ENCODE data around the gene NOX5.

The NOX5 gene

DNA sequence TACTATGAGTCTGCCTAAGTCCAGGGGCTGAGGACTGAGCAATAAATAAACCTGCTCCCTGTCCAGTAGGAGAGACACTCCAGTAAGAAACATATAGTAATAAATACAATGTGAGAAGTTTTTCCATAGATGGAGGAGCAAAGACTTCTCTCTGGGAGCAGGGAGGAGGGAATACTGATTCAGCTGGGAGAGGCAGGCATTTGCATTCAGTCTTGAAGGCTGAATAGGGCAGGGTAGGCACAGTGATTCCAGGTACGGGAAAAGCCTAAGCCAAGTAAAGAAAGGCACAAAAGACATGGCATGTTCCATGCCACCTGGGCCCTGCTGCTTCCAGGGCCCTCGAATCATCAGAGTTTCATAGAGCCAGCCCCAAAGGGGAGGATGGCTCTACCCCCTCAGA lies 86.3 kb downstream of the NOX5 start:
- DNase-seq (ENCODE audit: low read depth in 2 of 2): no peak

DNA sequence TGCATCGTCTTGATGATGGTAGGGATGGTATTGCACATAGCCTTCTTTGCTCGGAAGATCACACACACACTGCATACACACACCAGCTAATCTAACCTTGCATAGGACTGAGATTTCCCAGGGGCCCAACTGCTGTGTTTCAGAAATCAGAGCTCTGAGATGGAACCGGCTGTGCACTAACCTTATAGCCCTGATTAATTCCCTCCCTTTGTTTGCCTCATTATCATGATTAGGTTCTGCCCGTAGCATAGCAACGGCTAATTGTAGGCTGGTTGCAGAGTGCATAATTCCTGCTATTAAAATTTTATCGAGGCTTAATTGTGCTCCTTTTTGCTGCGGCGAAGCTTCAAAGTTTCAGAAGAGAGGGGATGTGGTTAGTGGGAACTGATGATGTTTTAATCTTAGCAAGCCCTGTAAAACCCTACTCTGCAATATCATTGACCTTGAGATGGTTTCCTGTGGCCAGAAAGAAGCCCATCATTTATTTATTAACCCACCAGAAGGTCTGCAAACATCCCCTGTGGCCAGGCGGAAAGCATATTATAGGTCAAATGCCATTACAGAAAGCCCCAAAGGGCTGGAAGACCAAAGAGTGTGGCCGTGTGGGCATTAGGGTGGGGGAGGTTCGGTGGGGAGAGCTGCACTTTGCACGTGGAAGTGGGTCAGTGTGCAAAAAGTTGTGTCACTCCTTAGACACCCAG lies 89.7 kb downstream of the NOX5 start:
- no peak for DNase-seq (ENCODE audit: low read depth in 2 of 2)

DNA sequence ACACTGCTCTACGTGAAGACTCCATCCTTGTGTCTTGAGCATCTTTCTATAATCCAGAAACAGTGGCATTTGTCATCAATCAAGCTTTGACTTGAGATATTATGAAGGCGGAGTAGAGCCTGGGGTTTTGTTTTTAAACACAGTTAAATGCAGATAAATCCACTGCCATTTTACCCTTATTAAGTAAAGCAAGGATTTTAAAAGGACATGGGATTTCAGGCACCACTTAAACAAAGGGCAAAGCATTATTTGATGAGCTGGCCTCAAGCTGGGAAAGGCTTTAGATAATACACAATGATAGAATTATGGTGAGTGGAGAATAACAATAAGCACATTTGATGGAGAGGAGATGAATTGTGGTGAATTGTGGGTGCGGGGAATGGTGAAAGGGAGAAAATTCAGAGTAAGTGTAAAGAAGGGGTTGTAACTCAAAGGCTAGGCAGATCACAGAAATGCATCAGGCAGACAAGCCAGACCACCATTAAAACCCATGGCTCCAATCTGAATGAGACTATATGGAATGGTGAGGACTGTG lies 91.0 kb downstream of the NOX5 start:
- no peak for DNase-seq (ENCODE audit: low read depth in 2 of 2)

DNA sequence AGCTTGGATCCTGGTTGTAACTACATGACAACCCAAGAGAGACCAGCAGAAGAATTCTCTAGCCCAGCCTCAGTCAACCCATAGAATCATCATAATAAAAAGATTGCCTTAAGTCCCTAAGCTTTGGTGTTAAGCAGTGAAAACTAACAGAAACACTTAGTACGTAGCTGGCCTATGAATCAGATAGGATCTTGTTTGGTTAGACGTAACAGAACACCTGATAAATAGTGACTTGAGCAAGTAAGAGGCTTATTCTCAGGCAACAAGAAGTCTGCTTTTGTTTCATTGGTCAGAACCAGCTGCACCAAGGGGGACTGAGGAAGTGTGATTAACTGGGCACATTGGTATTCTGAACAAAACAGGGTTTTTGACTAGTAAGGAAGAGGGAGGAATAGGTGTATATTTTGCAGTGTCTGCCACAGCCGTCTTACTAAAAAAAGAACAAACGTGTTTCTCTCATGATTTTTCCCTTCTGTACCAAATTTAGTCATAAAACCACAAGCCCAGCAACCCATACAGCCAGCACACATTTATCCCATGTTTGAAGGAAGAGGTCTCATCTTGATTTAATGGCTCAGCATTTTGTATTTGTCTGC lies 92.6 kb downstream of the NOX5 start:
- no peak for DNase-seq (ENCODE audit: low read depth in 2 of 2)

Data from fibroblast of skin of left quadriceps (primary cell).